Mesendoderm (in vitro differentiated cells): ENCODE results near the gene SLC52A1.

Experiments
- DNase-seq: peaks from one replicate; pipeline ENCODE4 v3.0.0; 2013
- H2AK5ac ChIP-seq: 2 replicates; pipeline ENCODE4 v1.6.1; 2013; ENCODE audit warnings: low read length, inconsistent platforms
- H2BK120ac ChIP-seq: 2 replicates; pipeline ENCODE4 v1.6.1; 2013; ENCODE audit warnings: low read depth, mild to moderate bottlenecking, low read length, moderate library complexity, mixed read lengths
- H2BK15ac ChIP-seq: replicated peaks from 2 replicates; pipeline ENCODE4 v1.6.1; 2013; ENCODE audit warnings: low read depth, mild to moderate bottlenecking, moderate library complexity
- H2BK5ac ChIP-seq: 2 replicates; pipeline ENCODE4 v1.6.1; 2013; ENCODE audit warnings: low read length, inconsistent platforms
- H3K18ac ChIP-seq: 2 replicates; pipeline ENCODE4 v1.6.1; 2013; ENCODE audit warnings: mild to moderate bottlenecking, low read length, mixed read lengths
- H3K23ac ChIP-seq: one replicate; pipeline ENCODE4 v1.6.1; 2013; ENCODE audit warnings: low read length
- H3K27ac ChIP-seq: 2 replicates; pipeline ENCODE4 v1.5.1; 2013; ENCODE audit warnings: low read depth, mild to moderate bottlenecking, inconsistent platforms, low read length, moderate library complexity
- H3K27me3 ChIP-seq: 2 replicates; pipeline ENCODE4 v1.6.1; 2013; ENCODE audit warnings: low read length, control low read depth, mild to moderate bottlenecking, inconsistent platforms; ENCODE audit not compliant: insufficient read depth, poor library complexity
- H3K36me3 ChIP-seq: 2 replicates; pipeline ENCODE4 v1.6.1; 2013; ENCODE audit warnings: low read length, inconsistent platforms; ENCODE audit not compliant: control insufficient read depth, insufficient read depth
- H3K4ac ChIP-seq: one replicate; pipeline ENCODE4 v1.6.1; 2013; ENCODE audit warnings: low read depth, mild to moderate bottlenecking, low read length, moderate library complexity
- H3K4me1 ChIP-seq: 2 replicates; pipeline ENCODE4 v1.6.1; 2013; ENCODE audit warnings: low read depth, low read length, inconsistent platforms; ENCODE audit not compliant: control insufficient read depth
- H3K4me2 ChIP-seq: 2 replicates; pipeline ENCODE4 v1.6.1; 2013; ENCODE audit warnings: low read length
- H3K4me3 ChIP-seq: 2 replicates; pipeline ENCODE4 v1.5.1; 2013; ENCODE audit warnings: mild to moderate bottlenecking, low read length
- H3K56ac ChIP-seq: one replicate; pipeline ENCODE4 v1.6.1; 2013; ENCODE audit warnings: low read length
- H3K79me1 ChIP-seq: 2 replicates; pipeline ENCODE4 v1.6.1; 2013; ENCODE audit warnings: low read length, inconsistent platforms
- H3K79me2 ChIP-seq: 2 replicates; pipeline ENCODE4 v1.6.1; 2013; ENCODE audit warnings: mild to moderate bottlenecking, low read length; ENCODE audit not compliant: control insufficient read depth, insufficient read depth
- H3K9ac ChIP-seq: 2 replicates; pipeline ENCODE4 v1.6.1; 2013; ENCODE audit warnings: low read length, inconsistent platforms
- H4K5ac ChIP-seq: one replicate; pipeline ENCODE4 v1.6.1; 2013; ENCODE audit warnings: low read length
- H4K8ac ChIP-seq: one replicate; pipeline ENCODE4 v1.6.1; 2013; ENCODE audit warnings: low read depth, mild to moderate bottlenecking, control low read depth, low read length, moderate library complexity
- WGBS: extraction: QIAGEN DNeasy Blood & Tissue Kit; methylation state at CpG from one replicate; pipeline ENCODE4 v1.1.7; 2013; ENCODE audit warnings: low lambda C conversion rate, missing lambda C conversion rate; ENCODE audit not compliant: insufficient coverage; ENCODE audit errors: extremely low coverage; 5-methylcytosine and 5-hydroxymethylcytosine counted together

SLC52A1 gene

DNA sequence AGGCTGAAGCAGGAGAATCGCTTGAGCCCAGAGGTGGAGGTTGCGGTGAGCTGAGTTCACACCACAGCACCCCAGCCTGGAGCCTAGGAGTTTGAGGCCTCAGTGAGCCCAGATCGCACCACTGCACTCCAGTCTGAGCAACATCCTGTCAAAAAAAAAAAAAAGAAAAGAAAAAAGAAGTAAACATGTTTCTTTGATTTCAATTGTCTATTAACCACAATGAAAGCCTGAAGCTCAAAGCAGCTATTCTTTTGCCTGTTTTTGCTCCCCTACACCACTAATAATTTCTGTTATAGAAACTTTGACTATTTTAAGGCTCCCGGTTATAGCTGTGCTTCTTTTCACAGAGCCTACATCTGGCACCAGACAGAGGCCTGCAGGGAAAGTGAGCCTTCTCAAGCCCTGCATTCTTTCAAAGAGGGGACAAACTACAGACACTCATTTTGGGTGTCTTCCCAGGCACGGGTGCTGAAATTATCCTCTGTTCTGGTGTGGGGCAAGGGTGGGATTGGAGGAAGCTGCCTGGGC is 14.2 kb upstream of the SLC52A1 start:
- H2BK120ac ChIP-seq = no peak overlapping the region
- H3K79me2 ChIP-seq = no peaks in the 10 kb centered on the region
- no peaks in the 10 kb centered on the region for H3K4me1 ChIP-seq
- no peak overlapping the region for H3K4ac ChIP-seq
- H4K5ac ChIP-seq = no peak overlapping the region
- no peak overlapping the region for H3K4me3 ChIP-seq
- no peak overlapping the region for H2BK5ac ChIP-seq
- H2AK5ac ChIP-seq = no peak overlapping the region
- no peak overlapping the region for H3K56ac ChIP-seq
- no peaks in the 10 kb centered on the region for H3K36me3 ChIP-seq
- H3K79me1 ChIP-seq = no peaks in the 10 kb centered on the region
- no peak overlapping the region for H3K23ac ChIP-seq
- H2BK15ac ChIP-seq = no peak overlapping the region
- no peak overlapping the region for H3K4me2 ChIP-seq
- WGBS = no CpG with 5 or more reads among the region's 5 CpGs
- no peak for DNase-seq
- no peak overlapping the region for H3K9ac ChIP-seq
- no peak overlapping the region for H3K27ac ChIP-seq
- H4K8ac ChIP-seq = no peak overlapping the region
- no peak overlapping the region for H3K18ac ChIP-seq
- no peaks in the 10 kb centered on the region for H3K27me3 ChIP-seq

DNA sequence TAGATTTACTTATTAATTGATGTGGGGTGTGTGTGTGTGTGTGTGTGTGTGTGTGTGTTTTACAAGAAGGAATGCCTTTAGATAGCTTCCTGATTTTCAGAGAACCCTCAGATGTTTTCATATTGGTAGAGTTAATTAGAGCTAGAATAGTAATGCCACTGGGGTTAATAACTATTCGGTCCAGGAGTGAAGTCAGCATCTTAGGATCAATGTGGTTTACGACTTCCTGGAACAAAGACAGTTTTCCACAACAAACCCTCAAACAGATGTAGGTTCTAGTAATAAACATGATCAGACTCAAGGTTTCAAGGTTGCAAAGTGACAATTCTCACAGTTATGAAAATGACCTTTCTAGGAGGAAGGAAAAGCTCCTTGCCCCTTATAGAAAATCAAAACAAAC is 12.2 kb upstream of the SLC52A1 start:
- Histone ChIP-seq H3K9ac (no peak overlapping the region), H2AK5ac (no peak overlapping the region), H3K23ac (no peak overlapping the region), H3K79me2 (no peaks in the 10 kb centered on the region), H3K4me2 (no peak overlapping the region), H2BK5ac (no peak overlapping the region), H4K8ac (no peak overlapping the region), H3K56ac (no peak overlapping the region), H3K79me1 (no peaks in the 10 kb centered on the region), H3K27me3 (no peaks in the 10 kb centered on the region), H3K18ac (no peak overlapping the region), H3K4me1 (no peaks in the 10 kb centered on the region), H3K36me3 (no peaks in the 10 kb centered on the region), H3K4ac (no peak overlapping the region), H2BK120ac (no peak overlapping the region), H3K27ac (no peak overlapping the region), H2BK15ac (no peak overlapping the region), H3K4me3 (no peak overlapping the region), H4K5ac (no peak overlapping the region)
- DNase-seq = no peak
- no CpG with 5 or more reads among the region's 2 CpGs for WGBS

DNA sequence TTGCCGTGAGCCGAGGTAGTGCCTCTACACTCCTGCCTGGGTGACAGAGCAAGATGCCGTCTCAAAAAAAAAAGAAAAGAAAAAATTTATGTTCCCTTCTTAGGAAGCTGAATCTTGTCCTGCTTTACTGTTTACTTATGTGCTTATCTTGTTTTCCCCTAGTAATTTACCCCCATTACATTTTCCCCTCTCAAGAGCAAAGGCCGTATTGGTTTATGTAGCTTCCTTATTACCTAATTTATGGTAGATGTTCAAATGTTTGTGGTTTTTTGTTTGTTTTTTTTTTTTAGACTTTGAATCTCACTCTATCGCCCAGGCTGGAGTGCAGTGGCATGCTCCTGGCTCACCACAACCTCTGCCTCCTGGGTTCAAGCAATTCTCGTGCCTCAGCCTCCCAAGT is 10.3 kb upstream of the SLC52A1 start:
- Histone ChIP-seq H2BK15ac (no peak overlapping the region), H3K4ac (no peak overlapping the region), H3K36me3 (no peaks in the 10 kb centered on the region), H2BK120ac (no peak overlapping the region), H3K56ac (no peak overlapping the region), H3K4me3 (no peak overlapping the region), H2BK5ac (no peak overlapping the region), H3K9ac (no peak overlapping the region), H3K4me1 (no peaks in the 10 kb centered on the region), H3K27me3 (no peaks in the 10 kb centered on the region), H4K5ac (no peak overlapping the region), H2AK5ac (no peak overlapping the region), H3K79me2 (no peaks in the 10 kb centered on the region), H4K8ac (no peak overlapping the region), H3K4me2 (no peak overlapping the region), H3K18ac (no peak overlapping the region), H3K23ac (no peak overlapping the region), H3K27ac (no peak overlapping the region), H3K79me1 (no peaks in the 10 kb centered on the region)
- WGBS = no CpG with 5 or more reads among the region's 6 CpGs
- no peak for DNase-seq

DNA sequence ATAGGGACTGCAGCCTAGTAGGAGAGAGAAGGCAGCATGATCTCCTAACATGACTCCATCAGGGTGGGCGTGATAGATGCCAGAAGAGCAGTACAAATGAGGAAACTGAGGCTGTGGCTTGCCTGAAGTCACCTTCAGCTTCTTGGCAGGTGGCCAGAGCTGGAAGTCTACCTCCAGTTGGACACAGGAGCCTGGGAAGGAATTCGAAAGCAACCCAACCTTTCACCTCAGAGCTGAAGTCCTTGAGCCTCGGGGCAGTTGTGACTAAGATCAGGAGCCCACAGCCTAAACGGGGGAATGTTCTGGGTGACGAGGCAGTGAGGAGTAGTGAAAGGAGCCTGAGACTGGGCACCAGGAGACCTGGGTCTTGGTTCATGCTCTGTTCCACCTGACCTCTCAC is 9.4 kb upstream of the SLC52A1 start:
- Histone ChIP-seq H2AK5ac (no peak overlapping the region), H2BK120ac (no peak overlapping the region), H3K56ac (no peak overlapping the region), H3K79me1 (no peaks in the 10 kb centered on the region), H3K4me1 (no peaks in the 10 kb centered on the region), H3K27me3 (no peaks in the 10 kb centered on the region), H3K27ac (no peak overlapping the region), H3K4ac (no peak overlapping the region), H3K79me2 (no peaks in the 10 kb centered on the region), H3K9ac (no peak overlapping the region), H3K23ac (no peak overlapping the region), H2BK5ac (no peak overlapping the region), H3K36me3 (no peaks in the 10 kb centered on the region), H4K8ac (no peak overlapping the region), H3K4me3 (no peak overlapping the region), H3K4me2 (no peak overlapping the region), H4K5ac (no peak overlapping the region), H2BK15ac (no peak overlapping the region), H3K18ac (no peak overlapping the region)
- no peak for DNase-seq
- WGBS = no CpG with 5 or more reads among the region's 5 CpGs

DNA sequence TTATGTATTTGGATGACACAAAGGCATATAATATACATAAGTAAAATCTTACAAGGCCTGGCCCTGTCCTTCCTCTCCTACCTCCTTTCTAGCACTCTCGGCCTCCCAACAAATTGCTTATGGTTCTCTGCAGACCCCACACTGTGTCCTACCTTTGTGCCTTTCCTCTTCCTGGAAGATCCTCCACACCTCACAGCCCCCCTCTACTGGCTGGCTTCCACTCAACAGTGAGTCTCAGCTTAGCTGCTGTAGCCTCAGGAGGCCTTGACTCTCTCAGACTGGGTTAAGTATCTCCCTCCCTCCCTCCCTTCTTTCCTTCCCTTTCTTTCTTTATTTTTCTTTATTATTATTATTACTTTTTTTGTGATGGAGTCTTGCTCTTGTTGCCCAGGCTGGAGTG is 8.3 kb upstream of the SLC52A1 start:
- Histone ChIP-seq H2BK120ac (no peak overlapping the region), H3K56ac (no peak overlapping the region), H3K4me1 (no peaks in the 10 kb centered on the region), H2AK5ac (no peak overlapping the region), H3K23ac (no peak overlapping the region), H3K27ac (no peak overlapping the region), H3K36me3 (no peaks in the 10 kb centered on the region), H4K8ac (no peak overlapping the region), H2BK15ac (no peak overlapping the region), H3K4ac (no peak overlapping the region), H2BK5ac (no peak overlapping the region), H3K4me2 (no peak overlapping the region), H3K79me2 (no peaks in the 10 kb centered on the region), H3K79me1 (no peaks in the 10 kb centered on the region), H4K5ac (no peak overlapping the region), H3K4me3 (no peak overlapping the region), H3K18ac (no peak overlapping the region), H3K9ac (no peak overlapping the region), H3K27me3 (no peaks in the 10 kb centered on the region)
- DNase-seq = peak; percentile 47
- WGBS = no CpG with 5 or more reads among the region's 1 CpG
